Spleen (tissue), 13 donors: Measurements from ENCODE around the gene ARMC12. TPM values are rescaled to one million over a fixed set of nuclear protein-coding genes. Genes with fewer than 3 reads are reported as not detected.
"Not testable (repeated sequence)": the region's sequence is repeated elsewhere in the genome, so short reads cannot be mapped to it uniquely, and the experiment has no call there.

Experiments
- DNase-seq: peaks from one replicate; pipeline ENCODE4 v3.0.0-alpha.2; 2020
- H3K27ac ChIP-seq, 8 donors: fragments of 200-600 bp; sonication (generic) in 7 of 8; 1 replicate in 4 of 8; 2 replicates in 4 of 8; pipeline versions ENCODE4 v1.5.0 to v1.8.0; 2016 to 2021; ENCODE audit warnings: inconsistent platforms in 4 of 8, mild to moderate bottlenecking in 4 of 8, moderate library complexity in 1 of 8
- H3K27me3 ChIP-seq, 7 donors: fragments of 200-600 bp; sonication (generic) in 6 of 7; replicated peaks in 1 of 7; 1 replicate in 4 of 7; 2 replicates in 3 of 7; pipeline versions ENCODE4 v1.5.0 to v1.8.0; 2016 to 2021; ENCODE audit warnings: inconsistent platforms in 3 of 7, mild to moderate bottlenecking in 1 of 7
- H3K36me3 ChIP-seq, 6 donors: fragments of 200-600 bp; sonication (generic) in 5 of 6; 1 replicate in 4 of 6; 2 replicates in 2 of 6; pipeline versions ENCODE4 v1.5.0 to v1.8.0; 2016 to 2021; ENCODE audit warnings: inconsistent platforms in 2 of 6
- H3K4me1 ChIP-seq, 6 donors: fragments of 200-600 bp; sonication (generic) in 5 of 6; 1 replicate in 3 of 6; 2 replicates in 3 of 6; pipeline versions ENCODE4 v1.5.0 to v1.8.0; 2016 to 2021; ENCODE audit warnings: inconsistent platforms in 3 of 6
- H3K4me3 ChIP-seq, 8 donors: fragments of 200-600 bp; sonication (generic) in 7 of 8; 1 replicate in 4 of 8; 2 replicates in 4 of 8; pipeline versions ENCODE4 v1.5.0 to v1.8.0; 2016 to 2021; ENCODE audit warnings: inconsistent platforms in 4 of 8, mild to moderate bottlenecking in 4 of 8, moderate library complexity in 2 of 8
- H3K9me3 ChIP-seq, 8 donors: fragments of 200-600 bp; sonication (generic) in 7 of 8; 1 replicate in 4 of 8; 2 replicates in 4 of 8; pipeline versions ENCODE4 v1.5.0 to v1.8.0; 2016 to 2021; ENCODE audit warnings: inconsistent platforms in 4 of 8
- CTCF ChIP-seq, 11 experiments: fragments of 200-600 bp in 7 of 11; fragments of 450-650 bp in 4 of 11; sonication (generic) in 4 of 11; IDR thresholded peaks in 8 of 11; conservative IDR thresholded peaks in 3 of 11; 1 replicate in 7 of 11; 2 replicates in 4 of 11; pipeline versions ENCODE4 v1.4.0 to v1.8.0; 2016 to 2021; ENCODE audit warnings: antibody characterized with exemption in 11 of 11, inconsistent platforms in 4 of 11, mild to moderate bottlenecking in 1 of 11
- POLR2A ChIP-seq, 3 donors: fragments of 450-650 bp; IDR thresholded peaks; one replicate each; pipeline ENCODE4 v1.5.1; 2017; ENCODE audit warnings: antibody characterized with exemption in 3 of 3, mild to moderate bottlenecking in 1 of 3
- POLR2AphosphoS5 ChIP-seq, 3 donors: sonication (generic); formaldehyde crosslinking; IDR thresholded peaks; one replicate each; pipeline ENCODE4 v1.5.1; 2017; ENCODE audit warnings: antibody characterized with exemption in 3 of 3
- WGBS, 5 donors: extraction: QIAGEN DNeasy Blood & Tissue Kit in 3 of 5; methylation state at CpG; one replicate each; pipeline versions ENCODE4 v1.1.5 to v1.1.7; 2013 to 2018; 5-methylcytosine and 5-hydroxymethylcytosine counted together
- intact Hi-C: fragments of 100-400 bp; cut with DNase I; formaldehyde crosslinking; loops from one replicate; pipeline ENCODE4 v1.15.0; 2023; ENCODE audit warnings: low total_unique reads
- long read RNA-seq, 2 donors: transcript quantifications; one replicate each; lab custom pipeline, GENCODE V29; 2026
- polyA plus RNA-seq, 3 donors: library from polyadenylated mRNA; stranded (reverse); fragments of 200-250 nt; gene quantifications; one replicate each; pipeline ENCODE4 v1.2.1, GENCODE V29; 2013
- total RNA-seq, 7 donors: library from RNA; depleted of rRNA in 3 of 7; stranded (reverse); fragments of >200 nt in 3 of 7; fragmentation: NEBNext Ultra II Directional in 4 of 7; extraction: Animal tissue kit (Norgen Biotek cat#: 25700) in 4 of 7; gene quantifications; one replicate each; pipeline versions ENCODE4 v1.1.0 to v1.2.1, GENCODE V29; 2016 to 2021
- donor health status: healthy with polysubstance abuse.
- donor health status: DM: no; HTN: no; CAD: no; lungs with moderate emphysema.
- donor health status: DM: no; HTN: no; CAD: no.
- donor health status: Bipolar disorder and iron deficiency.
- donor health status: healthy.
- donor health status: DM: no; HTN: no; CAD: no.
- donor health status: DM: yes; HTN: yes; CAD: no.

ARMC12 gene, protein sequence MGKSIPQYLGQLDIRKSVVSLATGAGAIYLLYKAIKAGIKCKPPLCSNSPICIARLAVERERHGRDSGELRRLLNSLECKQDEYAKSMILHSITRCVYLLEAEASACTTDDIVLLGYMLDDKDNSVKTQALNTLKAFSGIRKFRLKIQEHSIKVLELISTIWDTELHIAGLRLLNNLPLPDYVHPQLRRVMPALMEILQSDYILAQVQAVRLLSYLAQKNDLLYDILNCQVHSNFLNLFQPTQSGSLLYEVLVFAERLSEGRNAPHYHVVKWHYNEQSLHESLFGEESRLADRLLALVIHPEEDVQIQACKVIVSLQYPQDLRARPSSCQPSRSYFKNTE
- total RNA-seq = 1 to 10 TPM in 2 of 7 donors, under 1 TPM in 5; 0.23 to 1.6 (median 0.97) TPM
- 1 to 10 TPM; 2.0 to 4.1 (median 2.7) TPM for polyA plus RNA-seq
- long read RNA-seq, donor 1 = 0 reads
- long read RNA-seq, donor 2 = 0 reads

DNA sequence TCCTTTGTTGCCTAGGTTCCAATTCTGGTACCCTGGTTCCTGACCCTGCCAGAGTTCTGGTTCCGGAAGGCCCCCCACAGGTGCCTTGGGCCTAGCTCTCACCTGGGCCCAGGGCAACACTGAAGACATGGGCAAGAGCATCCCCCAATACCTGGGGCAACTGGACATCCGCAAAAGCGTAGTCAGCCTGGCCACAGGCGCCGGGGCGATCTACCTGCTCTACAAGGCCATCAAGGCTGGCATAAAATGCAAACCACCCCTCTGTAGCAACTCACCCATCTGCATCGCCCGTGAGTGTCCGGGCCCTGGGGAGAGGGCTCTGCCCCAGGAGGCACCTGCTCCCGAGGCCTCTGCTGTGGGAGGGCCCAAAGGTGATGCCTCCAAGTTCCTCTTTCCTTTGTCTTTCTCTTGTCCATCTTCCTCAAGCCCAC lies at the start of gene ARMC12:
ARMC12 (plus strand) TSS at position 51 of the 431 bp plus-strand sequence; CDS start at position 128, 77 bp downstream.
- WGBS, 5 donors = 73 to 87% (median 82%) methylated on average over 7 to 10 of the region's 10 CpGs
- intact Hi-C loops = loop anchor here (2.0 to 5.0 kb wide), 2 partner anchors 154 to 215 kb away; no protein-coding TSS in a partner anchor
- Histone ChIP-seq H3K27ac (peak within 1 kb of the TSS in 4 of 8 donors; percentile 35 to 100 (median 74)), H3K4me3 (no peak within 1 kb of the TSS), H3K4me1 (peaks cover 26 to 73% (median 61%) of the 10 kb centered on the region in 6 donors), H3K9me3 (no peaks in the 10 kb centered on the region), H3K36me3 (no peaks in the 10 kb centered on the region), H3K27me3 (no peaks in the 10 kb centered on the region)
- no peak for TF ChIP-seq CTCF (IDR thresholded peaks at IDR 0.05 in 8 of 11, conservative IDR thresholded peaks at IDR 0.05 in 3 of 11)
- no peak for TF ChIP-seq POLR2A (IDR thresholded peaks at IDR 0.05)
- TF ChIP-seq POLR2AphosphoS5 (IDR thresholded peaks at IDR 0.05) = no peak
- DNase-seq = peak; percentile 79

- Histone ChIP-seq H3K27ac (peak overlapping the region; percentile 84 to 100 (median 94)), H3K27me3 (no peaks in the 10 kb centered on the region), H3K9me3 (no peaks in the 10 kb centered on the region), H3K4me1 (peaks cover 6 to 82% (median 56%) of the 10 kb centered on the region in 6 donors), H3K36me3 (peaks cover 0 to 25% (median 6%) of the 10 kb centered on the region in 6 donors), H3K4me3 (peak overlapping the region; percentile 73 to 88 (median 83))
- TF ChIP-seq POLR2AphosphoS5 (IDR thresholded peaks at IDR 0.05) (peak; percentile 82 to 88 (median 82)), CTCF (IDR thresholded peaks at IDR 0.05 in 8 of 11, conservative IDR thresholded peaks at IDR 0.05 in 3 of 11) (peak in 1 of 11 experiments; percentile 13), POLR2A (IDR thresholded peaks at IDR 0.05) (peak in 1 of 3 donors; percentile 27)
- peak; percentile 93 for DNase-seq
- intact Hi-C loops = loop anchor here (5.0 kb wide), 1 partner anchor 39 kb away; no protein-coding TSS in a partner anchor
- 0 to 1% (median 0%) methylated on average over 57 to 100 of the region's 100 CpGs for WGBS, 5 donors
Measured at GRCh38 chr6:35687658-35688604, 48.9 kb upstream of the ARMC12 start.

DNA sequence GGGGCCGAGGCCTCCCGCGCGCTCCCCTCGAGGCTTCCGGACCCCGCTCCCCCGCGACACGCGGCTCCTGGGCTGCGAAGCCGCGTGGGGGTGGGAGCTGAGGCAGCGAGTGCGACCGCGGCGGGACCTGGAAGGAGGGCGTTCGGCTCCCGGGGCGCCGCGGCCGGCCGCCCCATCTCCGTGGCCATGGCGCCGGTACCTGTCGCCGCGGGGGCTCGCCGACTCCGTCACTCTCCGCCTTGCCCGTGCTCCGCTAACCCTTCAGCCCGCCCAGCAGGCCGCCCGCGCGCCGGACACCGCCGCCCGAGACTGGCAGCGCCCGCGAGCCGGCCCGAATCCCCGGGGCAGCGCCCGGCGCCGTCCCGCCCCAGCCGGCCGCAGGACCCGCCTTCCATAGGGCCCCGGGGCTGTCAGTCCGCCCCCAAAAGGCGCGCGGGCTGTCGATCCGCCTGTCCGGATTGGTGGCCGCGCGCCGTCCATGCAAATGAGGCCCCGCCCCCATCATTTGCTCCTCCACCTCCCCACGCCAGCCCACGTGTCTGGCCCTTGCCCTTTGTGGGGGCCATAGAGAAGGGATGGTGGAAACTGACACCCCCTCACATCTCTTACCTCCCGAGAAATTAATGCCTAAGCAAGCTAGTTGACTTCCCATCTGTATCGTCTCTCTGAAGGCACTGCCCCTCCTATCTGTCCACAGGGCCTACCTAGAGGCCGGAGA lies 48.1 kb upstream of the ARMC12 start, which contains the start of gene FKBP5:
FKBP5 (minus strand) TSS at position 311 of the 718 bp plus-strand sequence. CDS start 46,091 bp downstream, outside the sequence.
- peak; percentile 98 for DNase-seq
- Histone ChIP-seq H3K9me3 (no peaks in the 10 kb centered on the region), H3K4me3 (peak within 1 kb of the TSS; percentile 73 to 88 (median 83)), H3K27me3 (no peaks in the 10 kb centered on the region), H3K36me3 (peaks cover 0 to 17% (median 4%) of the 10 kb centered on the region in 6 donors), H3K27ac (peak within 1 kb of the TSS; percentile 84 to 100 (median 94)), H3K4me1 (peaks cover 4 to 73% (median 53%) of the 10 kb centered on the region in 6 donors)
- intact Hi-C loops = loop anchor here (5.0 kb wide), 1 partner anchor 39 kb away; no protein-coding TSS in a partner anchor
- TF ChIP-seq CTCF (IDR thresholded peaks at IDR 0.05 in 8 of 11, conservative IDR thresholded peaks at IDR 0.05 in 3 of 11) (peak in 4 of 11 experiments; percentile 5 to 18 (median 12)), POLR2AphosphoS5 (IDR thresholded peaks at IDR 0.05) (peak; percentile 95), POLR2A (IDR thresholded peaks at IDR 0.05) (peak in 2 of 3 donors; percentile 86 to 95)
- 2 to 9% (median 2%) methylated on average over 14 to 80 of the region's 80 CpGs for WGBS, 5 donors

DNA sequence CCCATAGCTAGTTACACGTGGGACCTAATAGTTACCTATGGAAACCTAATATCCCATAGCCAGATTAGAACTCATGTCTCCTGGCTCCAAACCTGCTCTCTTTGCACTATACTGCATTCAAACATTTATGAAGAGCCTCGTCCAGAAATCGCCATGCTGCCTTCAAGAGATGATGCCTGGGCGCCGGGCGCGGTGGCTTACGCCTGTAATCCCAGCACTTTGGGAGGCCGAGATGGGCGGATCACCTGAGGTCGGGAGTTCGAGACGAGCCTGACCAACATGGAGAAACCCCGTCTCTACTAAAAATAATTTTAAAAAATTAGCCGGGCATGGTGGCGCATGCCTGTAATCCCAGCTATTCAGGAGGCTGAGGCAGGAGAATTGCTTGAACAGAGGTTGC lies 46.8 kb upstream of the ARMC12 start:
- DNase-seq = peak; percentile 75
- intact Hi-C loops, H3K9me3 ChIP-seq, H3K36me3 ChIP-seq, H3K27me3 ChIP-seq, H3K4me3 ChIP-seq: not testable (repeated sequence)
- WGBS, 5 donors = 96 to 97% (median 97%) methylated on average over 16 of the region's 16 CpGs
- Histone ChIP-seq H3K27ac (peak overlapping the region in 2 of 8 donors; percentile 99 to 100), H3K4me1 (peaks cover 4 to 61% (median 41%) of the 10 kb centered on the region in 6 donors)
